HG03469 (cell line): ENCODE measurements around the gene MAML2.

Experiments
- ATAC-seq: cut with Tn5 transposase; IDR thresholded peaks from one replicate; pipeline ENCODE4 v1.9.1; 2021; ENCODE audit warnings: mild to moderate bottlenecking, moderate library complexity, moderate number of reproducible peaks; ENCODE audit not compliant: unreplicated experiment

Gene MAML2

GRCh38 chr11:96318850-96319249 lies 24.1 kb downstream of the MAML2 start:
- ATAC-seq, result no peak

GRCh38 chr11:96318399-96318798 lies 24.6 kb downstream of the MAML2 start:
- ATAC-seq, result no peak

- no peak for ATAC-seq
These were observed 25.0 kb downstream of the MAML2 start for GRCh38 chr11:96317985-96318384.

- no peak for ATAC-seq
These were observed 25.4 kb downstream of the MAML2 start for GRCh38 chr11:96317571-96317970.

- no peak for ATAC-seq
These were observed 26.1 kb downstream of the MAML2 start for GRCh38 chr11:96316869-96317268.

GRCh38 chr11:96315476-96315875 lies 27.5 kb downstream of the MAML2 start:
- ATAC-seq, result no peak

GRCh38 chr11:96314326-96315020 lies 28.5 kb downstream of the MAML2 start:
- ATAC-seq, result no peak

- no peak for ATAC-seq
These were observed 29.8 kb downstream of the MAML2 start for GRCh38 chr11:96313163-96313562.

GRCh38 chr11:96311120-96311568 lies 31.9 kb downstream of the MAML2 start:
- ATAC-seq, result no peak

GRCh38 chr11:96310236-96310635 lies 32.8 kb downstream of the MAML2 start:
- ATAC-seq, result no peak

- ATAC-seq, result no peak
These were observed 33.4 kb downstream of the MAML2 start for GRCh38 chr11:96309643-96310017.

- ATAC-seq, result no peak
These were observed 33.9 kb downstream of the MAML2 start for GRCh38 chr11:96309016-96309642.

GRCh38 chr11:96307776-96308140 lies 35.2 kb downstream of the MAML2 start:
- no peak for ATAC-seq

GRCh38 chr11:96306933-96307775 lies 35.8 kb downstream of the MAML2 start:
- ATAC-seq, result no peak

- ATAC-seq, result no peak
These were observed 36.4 kb downstream of the MAML2 start for GRCh38 chr11:96306600-96306932.

GRCh38 chr11:96306071-96306470 lies 36.9 kb downstream of the MAML2 start:
- ATAC-seq, result no peak

GRCh38 chr11:96303980-96304379 lies 39.0 kb downstream of the MAML2 start:
- no peak for ATAC-seq

GRCh38 chr11:96303064-96303463 lies 39.9 kb downstream of the MAML2 start:
- ATAC-seq, result no peak

- ATAC-seq, result no peak
These were observed 41.2 kb downstream of the MAML2 start for GRCh38 chr11:96301818-96302217.

- no peak for ATAC-seq
These were observed 43.7 kb downstream of the MAML2 start for GRCh38 chr11:96299155-96299888.

- no peak for ATAC-seq
These were observed 47.6 kb downstream of the MAML2 start for GRCh38 chr11:96295369-96295768.
